IMR-90 (cell line): ENCODE data around the gene KCNAB2. TPM values are rescaled to one million over a fixed set of nuclear protein-coding genes. Genes with fewer than 3 reads are reported as not detected.

ENCODE experiments used
- ATAC-seq: fragments of 200-7000 bp; cut with Tn5 transposase; 2 replicates; pipeline ENCODE4 v1.9.1; 2020; ENCODE audit warnings: low read depth, mild to moderate bottlenecking, moderate library complexity
- BruUV-seq: library from RNA; stranded (reverse); fragments of 400-500 nt; replicated peaks from 2 replicates; lab custom pipeline; 2021; lab: Mats Ljungman, UMichigan
- CTCF ChIA-PET: fragments of 300-600 bp; formaldehyde crosslinking; extraction: SDS; loops from one replicate; lab custom pipeline; 2021; ENCODE audit warnings: antibody characterized with exemption; lab: Yijun Ruan, JAX
- POLR2A ChIA-PET: fragments of 300-600 bp; sonication (Branson Sonifier 250); formaldehyde crosslinking; loops from one replicate; lab custom pipeline; 2022; ENCODE audit warnings: antibody characterized with exemption; ENCODE audit not compliant: unreplicated experiment; lab: Charles Lee
- DNase-seq: peaks from one replicate; pipeline ENCODE4 v3.0.0; 2013
- H2AFZ ChIP-seq: replicated peaks from 2 replicates; pipeline ENCODE3; 2013; ENCODE audit warnings: low read length, mild to moderate bottlenecking; ENCODE audit not compliant: poor library complexity
- H2AK5ac ChIP-seq: 2 replicates; pipeline ENCODE4 v1.6.1; 2013; ENCODE audit warnings: low read depth, low read length, inconsistent platforms
- H2AK9ac ChIP-seq: replicated peaks from 2 replicates; pipeline ENCODE3; 2013; ENCODE audit warnings: mild to moderate bottlenecking, low read depth, low read length, moderate library complexity; ENCODE audit not compliant: poor library complexity
- H2BK120ac ChIP-seq: 2 replicates; pipeline ENCODE4 v1.6.1; 2013; ENCODE audit warnings: low read depth, low read length, inconsistent platforms
- H2BK15ac ChIP-seq: 3 replicates; pipeline ENCODE4 v1.6.1; 2013; ENCODE audit warnings: low read depth, low read length, inconsistent platforms
- H2BK20ac ChIP-seq: 2 replicates; pipeline ENCODE4 v1.6.1; 2013; ENCODE audit warnings: low read depth, mild to moderate bottlenecking, inconsistent platforms, low read length, moderate library complexity
- H2BK5ac ChIP-seq: 2 replicates; pipeline ENCODE4 v1.6.1; 2013; ENCODE audit warnings: mild to moderate bottlenecking, low read depth, low read length, inconsistent platforms; ENCODE audit not compliant: poor library complexity, severe bottlenecking
- H3K14ac ChIP-seq: replicated peaks from 2 replicates; pipeline ENCODE4 v1.6.1; 2013; ENCODE audit warnings: low read depth, low read length, inconsistent platforms
- H3K18ac ChIP-seq: 2 replicates; pipeline ENCODE4 v1.6.1; 2013; ENCODE audit warnings: low read depth, low read length, control low read depth
- H3K23ac ChIP-seq: 2 replicates; pipeline ENCODE4 v1.6.1; 2013; ENCODE audit warnings: low read depth, low read length, inconsistent platforms
- H3K27ac ChIP-seq: 2 replicates; pipeline ENCODE4 v1.5.1; 2013; ENCODE audit warnings: mild to moderate bottlenecking, control low read depth, low read length; ENCODE audit not compliant: insufficient read depth
- H3K27me3 ChIP-seq: 2 replicates; pipeline ENCODE4 v1.6.1; 2013; ENCODE audit warnings: low read length; ENCODE audit not compliant: control insufficient read depth, insufficient read depth
- H3K36me3 ChIP-seq: 2 replicates; pipeline ENCODE4 v1.6.1; 2013; ENCODE audit warnings: low read length, mixed read lengths; ENCODE audit not compliant: control insufficient read depth, insufficient read depth
- H3K4ac ChIP-seq: 2 replicates; pipeline ENCODE4 v1.6.1; 2013; ENCODE audit warnings: low read depth, low read length, inconsistent platforms
- H3K4me1 ChIP-seq: 2 replicates; pipeline ENCODE4 v1.6.1; 2013; ENCODE audit warnings: low read length, mixed read lengths; ENCODE audit not compliant: control insufficient read depth, insufficient read depth
- H3K4me2 ChIP-seq: 2 replicates; pipeline ENCODE4 v1.6.1; 2013; ENCODE audit warnings: low read depth, mild to moderate bottlenecking, control low read depth, low read length, moderate library complexity
- H3K4me3 ChIP-seq: 2 replicates; pipeline ENCODE4 v1.5.1; 2013; ENCODE audit warnings: low read depth, mild to moderate bottlenecking, control low read depth, low read length, moderate library complexity; ENCODE audit not compliant: insufficient read depth
- H3K56ac ChIP-seq: 2 replicates; pipeline ENCODE4 v1.6.1; 2013; ENCODE audit warnings: low read length, inconsistent platforms; ENCODE audit not compliant: insufficient read depth; ENCODE audit errors: extremely low read depth
- H3K79me1 ChIP-seq, 2 experiments: 2 replicates each; pipeline ENCODE4 v1.6.1; 2013; ENCODE audit warnings: low read length in 2 of 2, inconsistent platforms in 1 of 2, low read depth in 1 of 2
- H3K9ac ChIP-seq: 2 replicates; pipeline ENCODE4 v1.6.1; 2013; ENCODE audit warnings: low read depth, low read length, control low read depth
- H3K9me1 ChIP-seq: 2 replicates; pipeline ENCODE4 v1.6.1; 2013; ENCODE audit warnings: low read length, inconsistent platforms; ENCODE audit not compliant: insufficient read depth
- H3K9me3 ChIP-seq: 2 replicates; pipeline ENCODE4 v1.6.1; 2013; ENCODE audit warnings: low read length; ENCODE audit not compliant: control insufficient read depth, insufficient read depth
- H4K20me1 ChIP-seq: 2 replicates; pipeline ENCODE4 v1.6.1; 2013; ENCODE audit warnings: low read length, inconsistent platforms; ENCODE audit not compliant: insufficient read depth
- H4K5ac ChIP-seq: 2 replicates; pipeline ENCODE4 v1.6.1; 2013; ENCODE audit warnings: mild to moderate bottlenecking, low read depth, low read length, control low read depth
- H4K8ac ChIP-seq, 2 experiments: 2 replicates each; pipeline ENCODE4 v1.6.1; 2013; ENCODE audit warnings: low read depth in 2 of 2, low read length in 2 of 2, control low read depth in 1 of 2, inconsistent platforms in 1 of 2
- H4K91ac ChIP-seq: 2 replicates; pipeline ENCODE4 v1.6.1; 2013; ENCODE audit warnings: low read depth, low read length, inconsistent platforms; ENCODE audit not compliant: insufficient read depth
- BHLHE40 ChIP-seq: fragments of 150-350 bp; IDR thresholded peaks from 2 replicates; pipeline ENCODE4 v1.6.1; 2016; ENCODE audit warnings: mild to moderate bottlenecking, low read depth, low read length
- CEBPB ChIP-seq: IDR thresholded peaks from 2 replicates; pipeline ENCODE4 v1.6.1; 2012; ENCODE audit warnings: low read depth, low read length, improper control_type of control experiment
- FOS ChIP-seq: fragments of 150-350 bp; IDR thresholded peaks from 2 replicates; pipeline ENCODE4 v1.6.1; 2016; ENCODE audit warnings: low read depth, low read length
- MAFK ChIP-seq: IDR thresholded peaks from 2 replicates; pipeline ENCODE4 v1.6.1; 2012; ENCODE audit warnings: low read depth, low read length, improper control_type of control experiment
- MAZ ChIP-seq: IDR thresholded peaks from 2 replicates; pipeline ENCODE4 v1.6.1; 2012; ENCODE audit warnings: low read depth, mild to moderate bottlenecking, low read length, improper control_type of control experiment, moderate library complexity, borderline replicate concordance
- MXI1 ChIP-seq: IDR thresholded peaks from 2 replicates; pipeline ENCODE4 v1.6.1; 2012; ENCODE audit warnings: low read depth, mild to moderate bottlenecking, low read length, moderate library complexity, borderline replicate concordance
- POLR2A ChIP-seq: IDR thresholded peaks from 2 replicates; pipeline ENCODE4 v1.6.1; 2012; ENCODE audit warnings: mild to moderate bottlenecking, low read depth, low read length
- RAD21 ChIP-seq: IDR thresholded peaks from 2 replicates; pipeline ENCODE4 v1.6.1; 2012; ENCODE audit warnings: low read length, improper control_type of control experiment
- RCOR1 ChIP-seq: IDR thresholded peaks from 2 replicates; pipeline ENCODE4 v1.6.1; 2012; ENCODE audit warnings: mild to moderate bottlenecking, low read length, improper control_type of control experiment; ENCODE audit not compliant: insufficient replicate concordance
- RFX5 ChIP-seq: IDR thresholded peaks from 2 replicates; pipeline ENCODE4 v1.8.0; 2012; ENCODE audit warnings: low read depth, mild to moderate bottlenecking, low read length, moderate library complexity
- SMC3 ChIP-seq: fragments of 150-350 bp; IDR thresholded peaks from 2 replicates; pipeline ENCODE4 v1.6.1; 2016; ENCODE audit warnings: low read depth, mild to moderate bottlenecking, antibody characterized with exemption, low read length, moderate library complexity
- USF2 ChIP-seq: fragments of 150-350 bp; IDR thresholded peaks from 2 replicates; pipeline ENCODE4 v1.6.1; 2017; ENCODE audit warnings: mild to moderate bottlenecking, antibody characterized with exemption, low read length, low read depth
- WGBS, 2 experiments: methylation state at CpG; one replicate each; pipeline versions ENCODE4 v1.1.5 to v1.1.7; 2013; ENCODE audit warnings: missing lambda C conversion rate in 2 of 2; ENCODE audit not compliant: insufficient read length in 1 of 2; ENCODE audit errors: extremely low coverage in 2 of 2; 5-methylcytosine and 5-hydroxymethylcytosine counted together
- dilution Hi-C: fragments of 300-500 bp; cut with HindIII; formaldehyde crosslinking; loops from one replicate; pipeline ENCODE4 v1.14.3; 2018; ENCODE audit warnings: low sequenced_read_pairs; ENCODE audit not compliant: unreplicated experiment
- in situ Hi-C: fragments of 300-500 bp; cut with MboI; formaldehyde crosslinking; loops from 3 replicates; pipeline ENCODE4 v1.14.3; 2019; ENCODE audit warnings: low sequenced_read_pairs, inconsistent platforms, mixed read lengths
- intact Hi-C: fragments of 100-400 bp; cut with micrococcal nuclease; formaldehyde crosslinking; loops from 2 replicates; pipeline ENCODE4 v1.10.0; 2022
- polyA plus RNA-seq, 3 experiments: library from polyadenylated mRNA; depleted of rRNA; stranded (reverse); fragments of >200 nt; gene quantifications; 2 replicates each; pipeline ENCODE4 v1.2.3, GENCODE V29; 2012; ENCODE audit warnings: low replicate concordance in 1 of 3
- total RNA-seq: library from RNA; depleted of rRNA; stranded (reverse); fragments of >200 nt; gene quantifications from 2 replicates; pipeline ENCODE4 v1.2.3, GENCODE V29; 2012
- TF ChIP-seq, protein P1 (sequence below): fragments of 150-350 bp; IDR thresholded peaks from 2 replicates; pipeline ENCODE4 v1.6.1; 2016; ENCODE audit warnings: low read depth, mild to moderate bottlenecking, low read length, moderate library complexity, borderline replicate concordance
- TF ChIP-seq, protein P2 (sequence below): conservative IDR thresholded peaks from 2 replicates; pipeline ENCODE4 v1.5.1; 2012; ENCODE audit warnings: mild to moderate bottlenecking, low read depth, low read length, improper control_type of control experiment

The KCNAB2 gene
- total and polyA plus RNA-seq, 2 of the 4 experiments (the other 2 are of a cell fraction): 1.3 to 4.2 TPM

- no peak overlapping the region for H2BK15ac ChIP-seq
- H3K4ac ChIP-seq: no peak overlapping the region
- no TSS peak for BruUV-seq
- no peak overlapping the region for H2BK120ac ChIP-seq
- H3K4me1 ChIP-seq: no peaks in the 10 kb centered on the region
- H3K79me1 ChIP-seq: no peaks in the 10 kb centered on the region
- H2AFZ ChIP-seq: no peak overlapping the region
- H2BK20ac ChIP-seq: no peak overlapping the region
- no peak overlapping the region for H3K9ac ChIP-seq
- H2AK5ac ChIP-seq: no peak overlapping the region
- dilution Hi-C loops: no loop called here
- H3K23ac ChIP-seq: no peak overlapping the region
- DNase-seq (no peak), ATAC-seq (no peak)
- no peak overlapping the region for H3K4me3 ChIP-seq
- no peak overlapping the region for H2BK5ac ChIP-seq
- no peaks in the 10 kb centered on the region for H4K20me1 ChIP-seq
- H3K14ac ChIP-seq: no peak overlapping the region
- H4K5ac ChIP-seq: no peak overlapping the region
- H3K9me1 ChIP-seq: no peaks in the 10 kb centered on the region
- no CpG with 5 or more reads among the region's 13 CpGs for WGBS, 2 experiments
- H2AK9ac ChIP-seq: no peak overlapping the region
- H3K18ac ChIP-seq: no peak overlapping the region
- H4K8ac ChIP-seq: no peak overlapping the region
- in situ Hi-C loops: no loop called here
- H3K27ac ChIP-seq: no peak overlapping the region
- H3K27me3 ChIP-seq: peaks cover 28% of the 10 kb centered on the region
- no peaks in the 10 kb centered on the region for H3K9me3 ChIP-seq
- TF ChIP-seq RFX5 (no peak), CEBPB (no peak), FOS (no peak), SMC3 (no peak), MAFK (no peak), RCOR1 (no peak), MXI1 (no peak), USF2 (no peak), MAZ (no peak), POLR2A (no peak), BHLHE40 (no peak), RAD21 (no peak)
- TF ChIP-seq, protein P1, sequence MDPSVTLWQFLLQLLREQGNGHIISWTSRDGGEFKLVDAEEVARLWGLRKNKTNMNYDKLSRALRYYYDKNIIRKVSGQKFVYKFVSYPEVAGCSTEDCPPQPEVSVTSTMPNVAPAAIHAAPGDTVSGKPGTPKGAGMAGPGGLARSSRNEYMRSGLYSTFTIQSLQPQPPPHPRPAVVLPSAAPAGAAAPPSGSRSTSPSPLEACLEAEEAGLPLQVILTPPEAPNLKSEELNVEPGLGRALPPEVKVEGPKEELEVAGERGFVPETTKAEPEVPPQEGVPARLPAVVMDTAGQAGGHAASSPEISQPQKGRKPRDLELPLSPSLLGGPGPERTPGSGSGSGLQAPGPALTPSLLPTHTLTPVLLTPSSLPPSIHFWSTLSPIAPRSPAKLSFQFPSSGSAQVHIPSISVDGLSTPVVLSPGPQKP: no peak
- TF ChIP-seq, protein P2, sequence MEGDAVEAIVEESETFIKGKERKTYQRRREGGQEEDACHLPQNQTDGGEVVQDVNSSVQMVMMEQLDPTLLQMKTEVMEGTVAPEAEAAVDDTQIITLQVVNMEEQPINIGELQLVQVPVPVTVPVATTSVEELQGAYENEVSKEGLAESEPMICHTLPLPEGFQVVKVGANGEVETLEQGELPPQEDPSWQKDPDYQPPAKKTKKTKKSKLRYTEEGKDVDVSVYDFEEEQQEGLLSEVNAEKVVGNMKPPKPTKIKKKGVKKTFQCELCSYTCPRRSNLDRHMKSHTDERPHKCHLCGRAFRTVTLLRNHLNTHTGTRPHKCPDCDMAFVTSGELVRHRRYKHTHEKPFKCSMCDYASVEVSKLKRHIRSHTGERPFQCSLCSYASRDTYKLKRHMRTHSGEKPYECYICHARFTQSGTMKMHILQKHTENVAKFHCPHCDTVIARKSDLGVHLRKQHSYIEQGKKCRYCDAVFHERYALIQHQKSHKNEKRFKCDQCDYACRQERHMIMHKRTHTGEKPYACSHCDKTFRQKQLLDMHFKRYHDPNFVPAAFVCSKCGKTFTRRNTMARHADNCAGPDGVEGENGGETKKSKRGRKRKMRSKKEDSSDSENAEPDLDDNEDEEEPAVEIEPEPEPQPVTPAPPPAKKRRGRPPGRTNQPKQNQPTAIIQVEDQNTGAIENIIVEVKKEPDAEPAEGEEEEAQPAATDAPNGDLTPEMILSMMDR: no peak
- CTCF ChIA-PET: no interaction called here
- no peak overlapping the region for H3K56ac ChIP-seq
- POLR2A ChIA-PET: no interaction called here
- H4K91ac ChIP-seq: no peak overlapping the region
- H3K4me2 ChIP-seq: no peak overlapping the region
- intact Hi-C loops: no loop called here
- no peaks in the 10 kb centered on the region for H3K36me3 ChIP-seq
Measured at GRCh38 chr1:6086358-6086757, 40.7 kb downstream of the KCNAB2 start.
